NCI-H510A treated with DMSO at 0.1 percent for 48 hours (cell line): ENCODE data around the gene RPRD1A.
A peak's percentile ranks its signal among the peaks of the same experiment; 100 is the strongest.
"Not testable (repeated sequence)": the region's sequence is repeated elsewhere in the genome, so short reads cannot be mapped to it uniquely, and the experiment has no call there.

Experiments used
- DNase-seq: peaks from one replicate; lab custom pipeline; 2025; lab: John Stamatoyannopoulos, UW

Gene RPRD1A, protein sequence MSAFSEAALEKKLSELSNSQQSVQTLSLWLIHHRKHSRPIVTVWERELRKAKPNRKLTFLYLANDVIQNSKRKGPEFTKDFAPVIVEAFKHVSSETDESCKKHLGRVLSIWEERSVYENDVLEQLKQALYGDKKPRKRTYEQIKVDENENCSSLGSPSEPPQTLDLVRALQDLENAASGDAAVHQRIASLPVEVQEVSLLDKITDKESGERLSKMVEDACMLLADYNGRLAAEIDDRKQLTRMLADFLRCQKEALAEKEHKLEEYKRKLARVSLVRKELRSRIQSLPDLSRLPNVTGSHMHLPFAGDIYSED

DNA sequence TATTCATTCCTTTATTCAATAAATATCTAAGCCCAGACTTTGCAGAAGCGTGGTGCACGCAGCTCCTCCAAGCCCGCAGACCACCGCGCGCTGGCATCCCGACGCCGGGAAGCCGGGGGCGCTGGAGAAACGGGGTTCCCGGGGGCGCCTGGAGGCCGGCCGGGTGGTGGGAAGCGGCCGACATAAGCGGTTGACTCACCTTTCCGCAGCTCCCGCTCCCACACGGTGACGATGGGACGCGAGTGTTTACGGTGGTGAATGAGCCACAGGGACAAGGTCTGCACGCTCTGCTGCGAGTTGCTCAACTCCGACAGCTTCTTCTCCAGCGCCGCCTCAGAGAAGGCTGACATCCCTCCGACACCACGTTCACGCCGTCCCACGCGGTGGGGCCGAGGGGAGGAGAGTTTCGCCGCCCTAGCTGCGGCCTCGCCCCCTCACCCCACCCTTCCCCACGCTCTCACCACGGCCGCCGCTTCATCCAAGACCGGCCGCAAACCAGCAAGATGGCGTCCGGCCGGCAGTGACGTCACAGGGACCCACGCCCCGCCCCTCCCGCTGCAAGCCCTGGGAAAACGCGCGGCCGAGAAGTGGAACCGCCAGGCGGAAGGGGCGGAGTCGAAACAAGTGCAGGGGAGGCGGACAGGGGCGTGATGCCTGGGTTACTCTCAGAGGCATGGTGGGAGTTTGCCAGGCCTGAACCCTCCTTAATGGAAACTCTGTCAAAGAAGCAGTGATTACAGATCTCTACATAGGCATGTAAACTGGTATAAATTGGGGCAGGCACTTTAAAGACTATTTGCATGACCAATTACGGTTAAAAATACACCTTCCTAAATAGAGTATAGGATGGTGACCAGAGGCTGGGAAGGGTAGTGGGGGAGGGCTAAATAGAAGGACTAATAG lies at the start of gene RPRD1A:
Gene RPRD1A (minus strand): TSS at position 505 of the 903 bp plus-strand sequence. CDS start 155 bp downstream, at position 350.
- peak; percentile 99 for DNase-seq

DNA sequence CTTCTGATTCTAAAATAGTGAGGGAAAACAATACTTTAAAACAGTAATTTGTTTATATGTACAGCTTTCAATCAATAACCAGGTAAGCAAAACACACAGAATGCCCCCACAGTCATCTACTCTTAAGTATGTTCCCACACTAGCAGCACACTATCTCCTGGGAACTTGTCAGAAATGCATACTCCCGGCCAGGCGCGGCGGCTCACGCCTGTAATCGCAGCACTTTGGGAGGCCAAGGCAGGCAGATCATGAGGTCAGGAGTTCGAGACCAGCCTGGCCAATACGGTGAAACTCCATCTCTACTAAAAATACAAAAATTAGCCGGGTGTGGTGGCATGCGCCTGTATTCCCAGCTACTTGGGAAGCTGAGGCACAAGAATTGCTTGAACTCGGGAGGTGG lies 49.4 kb upstream of the RPRD1A start:
- DNase-seq: not testable (repeated sequence)

DNA sequence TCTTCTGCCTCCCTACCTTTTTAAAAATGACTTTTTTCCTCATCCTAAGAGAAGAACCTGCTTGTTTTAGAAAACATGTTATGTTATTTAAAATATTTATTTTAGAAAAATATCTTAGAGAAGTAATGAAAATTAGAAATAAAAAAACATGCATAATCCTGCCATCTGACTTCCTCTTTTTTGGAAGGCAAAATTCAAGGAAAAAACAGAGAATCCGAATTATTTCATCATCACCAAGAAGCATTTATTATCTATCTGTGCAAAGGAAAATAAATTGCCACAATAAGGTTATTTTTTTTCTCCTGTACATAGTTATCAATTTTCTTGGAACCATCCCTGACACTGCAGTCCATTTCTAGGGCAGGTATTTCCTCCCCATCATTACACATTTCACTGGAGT lies 47.4 kb upstream of the RPRD1A start:
- no peak for DNase-seq

DNA sequence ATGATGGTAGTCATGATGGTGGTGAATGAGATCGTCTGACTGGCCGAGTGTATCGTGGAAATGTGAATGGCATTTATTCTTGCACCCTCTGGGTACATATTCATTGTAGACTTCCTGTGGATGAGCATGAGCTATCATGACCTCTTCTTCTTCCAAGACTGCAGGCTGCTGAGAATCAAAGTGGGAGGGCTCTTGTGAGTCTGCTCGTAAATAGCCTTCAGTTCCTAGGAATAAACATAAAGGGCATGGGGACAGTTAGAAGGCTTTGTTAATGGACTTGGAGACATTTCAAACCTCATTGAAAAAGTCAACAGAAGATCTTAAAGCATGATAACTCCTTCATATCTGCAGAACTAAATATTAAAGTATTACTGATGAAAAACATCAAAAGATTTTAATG lies 46.9 kb upstream of the RPRD1A start:
- DNase-seq: no peak

DNA sequence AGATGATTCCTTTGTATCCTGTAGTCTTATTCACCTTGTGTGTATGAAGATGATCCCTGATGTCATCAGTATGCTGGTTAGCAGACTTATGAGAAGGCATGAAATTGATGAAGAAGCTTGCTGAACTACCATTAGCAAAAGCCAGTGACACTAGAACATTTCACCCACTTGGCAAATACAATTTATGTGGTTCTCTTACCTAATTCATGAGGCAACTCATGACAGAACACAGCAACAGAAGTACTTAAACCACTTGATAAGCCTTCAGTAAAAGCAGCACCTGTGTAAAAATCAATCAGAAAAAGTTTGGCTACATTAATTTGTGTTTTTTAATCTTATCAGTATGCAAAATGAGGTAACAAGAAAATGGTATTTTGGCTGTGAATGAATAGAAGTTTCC lies 44.9 kb upstream of the RPRD1A start:
- DNase-seq: no peak

DNA sequence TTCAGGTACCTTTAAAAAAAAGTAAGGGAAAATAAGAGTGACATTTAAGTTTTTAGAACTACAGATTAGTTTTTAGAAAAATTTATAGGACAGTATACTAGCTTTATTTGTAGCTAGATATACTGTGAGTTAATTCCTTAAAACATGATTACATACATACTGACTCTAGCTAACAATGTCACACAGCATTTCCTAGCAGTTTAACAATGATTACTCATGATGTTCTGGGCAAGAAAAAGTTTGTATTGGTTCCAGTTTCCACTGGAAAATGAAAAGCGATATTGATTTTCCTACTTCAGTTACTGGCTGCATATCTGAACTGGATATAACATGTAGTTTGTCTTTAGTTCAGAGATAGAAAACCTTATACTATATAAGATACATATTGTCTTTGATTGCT lies 42.4 kb upstream of the RPRD1A start:
- no peak for DNase-seq

DNA sequence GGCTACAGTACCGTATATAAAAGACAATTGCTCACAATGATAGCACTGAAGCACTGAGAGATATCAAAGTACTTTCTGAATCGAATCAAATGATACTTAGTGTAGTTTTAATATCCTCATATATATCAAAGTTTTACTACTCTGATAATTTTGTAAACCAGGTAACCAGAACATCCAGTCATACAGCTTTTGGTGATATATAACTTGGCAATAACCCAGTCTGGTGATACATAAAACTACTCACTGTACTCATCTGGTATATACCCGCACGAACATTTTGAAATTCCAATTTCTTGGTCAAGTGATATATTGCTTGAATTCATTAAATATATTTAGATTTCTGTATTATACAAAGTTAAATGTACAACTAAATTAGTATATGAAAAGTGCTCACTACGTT lies 41.2 kb upstream of the RPRD1A start:
- DNase-seq: no peak

DNA sequence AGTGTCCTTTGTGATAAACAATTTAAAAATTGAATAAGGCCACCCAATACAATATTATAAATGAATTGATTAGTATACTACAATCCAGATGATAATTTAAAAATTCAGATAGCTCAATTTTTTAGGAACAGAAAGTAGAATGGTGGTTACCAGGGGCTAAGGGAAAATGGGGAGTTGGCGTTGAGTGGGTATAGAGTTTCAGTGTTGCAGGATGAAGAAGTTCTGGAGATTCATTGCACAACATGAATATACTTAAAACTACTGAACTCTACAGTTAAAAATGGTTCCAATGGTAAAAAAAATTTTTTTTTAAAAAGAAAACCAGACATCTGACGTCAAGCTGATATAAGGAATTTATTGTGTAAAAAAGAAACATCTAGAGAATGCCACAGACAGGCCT lies 40.8 kb upstream of the RPRD1A start:
- no peak for DNase-seq

DNA sequence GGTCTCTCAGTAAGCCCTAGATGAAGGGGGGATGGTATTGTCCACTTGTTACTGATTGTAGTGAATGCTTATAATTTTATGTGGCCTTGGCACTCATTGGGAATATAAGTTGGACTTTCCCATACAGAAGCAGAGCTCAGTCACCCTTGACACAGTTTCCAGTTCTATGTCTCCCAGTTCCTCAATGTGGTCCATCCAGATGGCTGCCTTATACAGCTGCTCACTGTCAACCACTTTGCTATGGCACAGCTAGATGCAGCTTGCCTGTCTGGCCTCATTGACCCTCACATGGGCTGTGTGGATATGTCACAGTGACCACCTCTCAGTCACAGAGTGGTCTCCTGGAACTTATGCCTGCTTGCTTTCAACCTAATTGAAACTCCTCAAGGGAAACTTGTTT lies 40.1 kb upstream of the RPRD1A start:
- DNase-seq: no peak

DNA sequence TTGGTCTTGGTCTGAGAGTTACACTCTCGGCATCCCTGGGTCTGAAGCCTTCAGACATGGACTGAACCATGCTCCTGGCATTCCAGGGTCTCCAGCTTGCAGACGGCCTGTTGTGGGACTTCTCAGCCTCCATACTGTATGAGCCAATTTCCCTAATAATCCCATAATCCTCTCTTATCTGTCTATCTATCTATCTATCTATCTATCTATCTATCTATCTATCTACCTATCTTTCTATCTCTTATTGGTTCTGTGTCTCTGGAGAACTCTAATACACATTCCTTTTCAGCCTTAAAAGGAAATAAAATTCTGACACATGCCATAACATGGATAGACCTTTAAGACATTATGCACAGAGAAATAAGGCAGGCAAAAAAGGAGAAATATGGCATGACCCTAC lies 37.4 kb upstream of the RPRD1A start:
- no peak for DNase-seq

DNA sequence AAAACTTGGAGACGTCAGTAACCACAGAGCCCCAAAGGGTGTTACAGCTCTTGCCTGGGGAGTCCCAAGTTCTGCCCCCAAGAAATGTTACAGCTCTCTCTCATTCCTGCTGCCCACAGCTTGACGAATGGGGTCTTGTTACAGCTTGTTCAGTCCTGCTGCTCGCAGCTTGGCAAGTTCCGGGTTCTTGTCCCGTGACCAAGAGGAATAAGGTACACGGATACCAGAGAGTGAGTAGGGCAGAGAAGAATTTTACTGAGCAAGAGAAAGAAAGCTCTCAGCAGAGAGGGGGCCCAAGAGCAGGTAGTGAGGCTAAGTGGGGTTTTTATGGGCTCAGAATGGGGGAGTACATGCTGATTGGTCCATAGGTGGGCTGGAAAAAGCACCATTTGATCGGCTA lies 34.6 kb upstream of the RPRD1A start:
- no peak for DNase-seq

DNA sequence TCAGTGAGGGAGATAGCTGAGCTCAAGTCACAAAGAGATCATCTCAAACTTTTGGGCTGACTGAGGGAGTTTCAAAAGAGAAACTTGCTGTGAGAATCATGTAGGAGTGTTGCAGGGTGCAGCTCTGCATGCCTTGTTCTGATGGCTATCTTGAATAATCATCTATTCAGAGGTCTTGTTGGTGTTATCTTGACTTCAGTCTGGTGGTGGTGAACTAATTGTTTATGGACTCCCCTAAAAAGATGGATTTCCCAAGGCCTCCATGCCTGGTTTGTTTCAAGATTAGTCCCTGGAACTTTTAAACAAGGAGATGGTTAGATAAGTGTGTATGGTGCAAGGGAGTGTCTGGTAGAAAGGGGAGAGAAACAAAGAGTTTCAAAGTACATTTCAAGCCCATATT lies 32.0 kb upstream of the RPRD1A start:
- no peak for DNase-seq

DNA sequence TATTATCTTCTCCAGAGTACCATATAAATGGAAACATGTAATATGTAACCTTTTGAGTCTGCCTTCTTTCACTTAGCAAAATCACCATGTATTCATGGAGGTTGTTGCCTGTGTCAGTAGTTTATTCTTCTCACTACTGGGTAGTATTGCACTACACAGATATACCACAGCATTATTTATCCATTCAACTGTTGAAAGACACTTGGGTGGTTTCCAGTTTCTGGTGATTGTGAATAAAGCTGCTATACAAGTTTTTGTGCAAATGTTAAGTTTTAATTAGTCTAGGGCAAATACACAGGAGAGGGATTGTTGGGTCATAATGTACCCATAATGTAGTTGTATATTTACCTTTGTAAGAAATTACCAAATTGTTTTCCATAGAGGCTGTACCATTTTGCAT lies 29.6 kb upstream of the RPRD1A start:
- no peak for DNase-seq

DNA sequence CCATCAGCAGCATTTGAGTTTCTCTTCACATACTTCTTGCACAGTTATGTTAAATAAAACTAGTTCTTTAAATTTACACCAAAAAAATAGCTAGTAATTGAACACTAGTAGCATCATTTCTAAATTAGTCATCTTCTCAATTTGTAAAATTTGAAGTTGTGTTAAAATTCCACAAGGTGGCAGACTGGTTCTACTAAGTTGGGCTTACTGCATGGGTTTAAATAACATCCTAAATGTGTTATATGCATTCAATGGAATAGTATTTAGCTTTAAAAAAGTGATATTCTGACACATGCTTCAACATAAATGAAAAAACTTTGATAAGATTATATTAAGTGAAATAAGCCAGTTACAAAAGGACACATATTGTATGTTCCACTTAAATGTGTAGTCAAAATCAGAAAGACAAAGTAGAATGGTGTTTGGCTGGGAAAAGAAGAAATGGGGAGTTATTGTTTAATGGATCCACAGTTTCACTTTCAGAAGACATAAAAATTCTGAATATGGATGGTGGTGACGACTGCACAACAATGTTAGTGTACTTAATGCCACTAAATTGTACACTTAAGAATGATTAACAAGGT lies 28.7 kb upstream of the RPRD1A start:
- DNase-seq: peak; percentile 85

DNA sequence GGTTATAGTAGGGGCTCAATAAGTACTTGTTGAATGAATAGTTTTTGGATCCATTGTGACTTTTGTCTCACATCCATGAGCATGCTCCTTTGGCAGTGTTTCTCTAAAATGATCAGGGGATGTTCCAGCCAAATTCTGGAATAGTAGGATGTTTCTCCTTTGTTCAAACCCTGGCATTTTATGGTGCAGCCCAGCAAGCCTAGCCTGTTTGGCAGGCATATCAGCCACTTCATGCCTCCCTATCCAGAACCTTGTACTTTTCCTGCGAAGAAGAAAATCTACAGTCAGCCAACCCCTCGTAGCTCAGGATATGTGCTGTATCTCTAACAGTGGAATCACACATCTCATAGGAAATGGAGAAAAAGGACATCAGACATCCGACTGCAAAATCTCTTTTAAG lies 27.1 kb upstream of the RPRD1A start:
- DNase-seq: no peak

DNA sequence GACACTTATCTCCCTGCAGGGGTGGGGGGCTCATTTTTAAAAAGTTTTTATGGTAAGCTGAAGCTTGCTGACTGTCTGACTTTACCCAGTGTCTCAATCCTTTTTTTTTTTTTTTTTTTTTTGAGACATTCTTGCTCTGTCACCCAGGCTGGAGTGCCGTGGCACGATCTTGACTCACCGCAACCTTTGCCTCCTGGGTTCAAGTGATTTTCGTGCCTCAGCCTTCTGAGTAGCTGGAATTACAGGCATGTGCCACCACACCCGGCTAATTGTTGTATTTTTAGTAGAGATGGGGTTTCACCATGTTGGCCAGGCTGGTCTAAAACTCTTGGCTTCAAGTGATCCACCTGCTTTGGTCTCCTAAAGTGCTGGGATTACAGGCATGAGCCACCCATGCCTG lies 24.8 kb upstream of the RPRD1A start:
- not testable (repeated sequence) for DNase-seq

DNA sequence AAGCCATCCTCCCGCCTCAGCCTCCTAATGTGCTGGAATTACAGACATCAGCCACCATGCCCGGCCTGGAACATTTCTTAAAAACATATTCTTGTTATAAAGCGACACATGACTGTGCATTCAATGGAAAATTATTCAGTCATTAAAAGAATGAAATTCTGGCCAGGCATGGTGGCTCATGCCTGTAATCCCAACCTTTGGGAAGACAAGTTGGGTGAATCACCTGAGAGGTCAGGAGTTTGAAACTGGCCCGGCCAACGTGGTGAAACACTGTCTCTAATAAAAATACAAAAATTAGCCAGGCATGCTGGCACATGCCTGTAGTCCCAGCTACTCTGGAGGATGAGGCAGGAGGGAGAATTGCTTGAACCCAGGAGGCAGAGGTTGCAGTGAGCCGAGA lies 21.6 kb upstream of the RPRD1A start:
- DNase-seq: no peak

DNA sequence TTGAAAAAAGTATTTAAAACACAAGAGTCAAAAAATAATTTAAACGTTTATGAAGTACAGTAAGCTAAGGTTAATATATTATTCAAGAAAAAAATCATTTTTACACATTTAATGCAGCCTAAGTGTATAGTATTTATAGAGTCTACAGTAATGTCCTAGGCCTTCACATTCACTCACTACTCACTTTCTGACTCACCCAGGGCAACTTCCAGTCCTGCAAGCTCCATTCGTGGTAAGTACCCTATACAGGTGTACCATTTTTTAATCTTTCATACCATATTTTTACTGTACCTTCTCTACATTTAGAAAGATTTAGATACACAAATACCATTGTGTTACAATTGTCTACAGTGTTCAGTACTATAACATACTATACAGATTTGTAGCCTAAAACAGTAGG lies 20.9 kb upstream of the RPRD1A start:
- no peak for DNase-seq

DNA sequence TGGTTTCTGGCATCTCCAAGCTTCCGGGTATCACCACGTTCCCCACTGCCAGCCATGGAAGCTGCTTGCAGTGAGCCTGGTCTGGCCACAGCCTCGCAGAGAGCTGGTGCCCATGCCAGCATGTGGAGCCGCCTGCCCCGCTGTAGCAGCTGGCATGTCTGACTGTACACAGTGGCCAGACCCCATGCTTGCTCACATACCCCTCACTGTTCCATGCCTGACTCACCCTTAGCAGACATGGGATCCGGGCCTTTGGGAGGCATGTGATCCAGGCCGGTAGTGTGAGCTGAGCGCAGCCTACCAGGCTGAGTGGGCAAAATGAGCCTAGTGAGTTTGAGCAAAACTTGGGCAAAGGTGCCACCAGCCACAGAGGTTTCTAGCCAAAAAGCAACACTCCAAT lies 18.8 kb upstream of the RPRD1A start:
- DNase-seq: no peak

DNA sequence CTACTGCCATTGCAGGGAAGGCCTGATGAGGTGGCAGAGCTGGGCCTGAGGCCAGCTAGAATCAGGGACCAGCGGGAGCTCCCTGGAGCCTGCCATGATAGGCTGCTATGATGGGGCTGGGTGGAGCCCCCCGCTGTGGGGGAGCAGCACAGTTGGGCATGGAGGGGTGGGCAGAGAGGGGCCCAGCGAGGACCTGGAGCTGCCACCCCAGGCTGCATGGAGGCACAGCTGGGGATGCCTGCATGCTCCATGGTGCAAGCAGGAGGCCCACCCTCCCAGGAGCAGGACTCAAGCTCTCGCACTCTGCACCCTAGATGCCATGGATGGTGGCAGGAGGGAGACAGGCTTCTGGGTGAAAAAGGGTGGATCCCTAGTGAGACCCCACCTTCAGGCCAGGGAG lies 17.8 kb upstream of the RPRD1A start:
- DNase-seq: no peak

DNA sequence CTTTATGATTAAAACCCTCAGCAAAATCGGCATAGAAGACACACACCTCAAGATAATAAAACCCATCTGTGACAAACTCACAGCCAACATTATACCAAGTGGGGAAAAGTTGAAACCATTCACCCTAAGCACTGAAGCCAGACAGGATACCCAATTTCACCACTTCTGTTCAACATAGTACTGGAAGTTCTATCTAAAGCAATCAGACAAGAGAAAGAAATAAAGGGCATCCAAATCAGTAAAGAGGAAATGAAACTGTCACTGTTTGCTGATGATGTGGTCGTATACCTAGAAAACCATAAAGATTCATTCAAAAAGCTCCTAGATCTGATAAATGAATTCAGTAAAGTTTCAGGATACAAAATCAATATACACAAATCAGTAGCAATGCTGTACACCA lies 16.4 kb upstream of the RPRD1A start:
- DNase-seq: no peak

DNA sequence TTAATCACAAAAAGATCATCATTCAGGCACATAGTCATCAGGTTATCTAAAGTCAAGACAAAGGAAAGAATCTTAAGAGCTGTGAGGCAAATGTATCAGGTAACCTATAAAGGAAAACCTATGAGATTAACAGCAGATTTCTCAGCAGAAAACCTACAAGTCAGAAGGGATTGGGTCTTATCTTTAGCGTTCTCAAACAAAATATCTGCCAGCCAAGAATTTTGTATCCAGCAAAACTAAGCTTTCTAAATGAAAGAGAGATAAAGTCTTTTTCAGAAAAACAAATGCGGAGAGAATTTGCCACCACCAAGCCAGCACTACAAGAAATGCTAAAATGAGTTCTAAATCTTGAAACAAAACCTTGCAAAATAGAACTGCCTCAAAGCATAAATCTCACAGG lies 13.8 kb upstream of the RPRD1A start:
- DNase-seq: not testable (repeated sequence)
